GM23338 (cell line): ENCODE results near the gene GRID1. TPM values are rescaled to one million over a fixed set of nuclear protein-coding genes. Genes with fewer than 3 reads are reported as not detected.
A peak's percentile ranks its signal among the peaks of the same experiment; 100 is the strongest.

Experiments used
- ATAC-seq: fragments of 200-7000 bp; cut with Tn5 transposase; 3 replicates; pipeline ENCODE4 v1.9.1; 2020
- DNase-seq: peaks from one replicate; pipeline ENCODE4 v3.0.0-alpha.2; 2015; ENCODE audit warnings: low spot score
- H2AFZ ChIP-seq: fragments of 200-600 bp; sonication (generic); 2 replicates; pipeline ENCODE4 v1.8.0; 2016; ENCODE audit warnings: antibody characterized with exemption, mild to moderate bottlenecking, moderate library complexity
- H3F3A ChIP-seq: fragments of 200-600 bp; sonication (generic); replicated peaks from 2 replicates; pipeline ENCODE4 v1.8.0; 2017; ENCODE audit warnings: antibody characterized with exemption, mixed run types, low read depth
- H3K27ac ChIP-seq: fragments of 200-600 bp; sonication (generic); 2 replicates; pipeline ENCODE4 v1.6.1; 2016; ENCODE audit warnings: low read depth
- H3K27me3 ChIP-seq: fragments of 200-600 bp; sonication (generic); 2 replicates; pipeline ENCODE4 v1.8.0; 2016; ENCODE audit warnings: mild to moderate bottlenecking, mixed run types, moderate library complexity; ENCODE audit not compliant: insufficient read depth
- H3K36me3 ChIP-seq: fragments of 200-600 bp; sonication (generic); 2 replicates; pipeline ENCODE4 v1.8.0; 2016; ENCODE audit warnings: mild to moderate bottlenecking; ENCODE audit not compliant: insufficient read depth
- H3K4me1 ChIP-seq: fragments of 200-600 bp; sonication (generic); 2 replicates; pipeline ENCODE4 v1.8.0; 2016; ENCODE audit warnings: mild to moderate bottlenecking, moderate library complexity; ENCODE audit not compliant: insufficient read depth
- H3K4me2 ChIP-seq: fragments of 200-600 bp; sonication (generic); 2 replicates; pipeline ENCODE4 v1.7.1; 2017; ENCODE audit warnings: mixed run types
- H3K4me3 ChIP-seq: fragments of 200-600 bp; sonication (generic); 2 replicates; pipeline ENCODE4 v1.6.1; 2016; ENCODE audit warnings: mixed run types
- H3K79me2 ChIP-seq: fragments of 200-600 bp; sonication (generic); replicated peaks from 2 replicates; pipeline ENCODE4 v1.8.0; 2017; ENCODE audit warnings: mild to moderate bottlenecking; ENCODE audit not compliant: insufficient read depth
- H3K9me2 ChIP-seq: fragments of 200-600 bp; sonication (generic); 2 replicates; pipeline ENCODE4 v1.8.0; 2017; ENCODE audit not compliant: insufficient read depth
- H4K20me1 ChIP-seq: fragments of 200-600 bp; sonication (generic); replicated peaks from 2 replicates; pipeline ENCODE4 v1.8.0; 2017; ENCODE audit warnings: mild to moderate bottlenecking; ENCODE audit not compliant: insufficient read depth
- H3K27ac Mint-ChIP-seq: 2 replicates; pipeline ENCODE4 v1.8.0; 2020; ENCODE audit warnings: inconsistent platforms, mild to moderate bottlenecking, moderate library complexity, mixed read lengths
- H3K27me3 Mint-ChIP-seq: 3 replicates; pipeline ENCODE4 v1.8.0; 2022; ENCODE audit warnings: low read depth, mild to moderate bottlenecking, moderate library complexity, mixed read lengths, inconsistent platforms; ENCODE audit not compliant: insufficient read depth, poor library complexity
- H3K36me3 Mint-ChIP-seq: 3 replicates; pipeline ENCODE4 v1.8.0; 2021; ENCODE audit warnings: low read depth, mild to moderate bottlenecking, inconsistent platforms, moderate library complexity, mixed read lengths
- H3K4me1 Mint-ChIP-seq: 3 replicates; pipeline ENCODE4 v1.8.0; 2020; ENCODE audit warnings: mild to moderate bottlenecking, inconsistent platforms, mixed read lengths
- H3K4me3 Mint-ChIP-seq: 3 replicates; pipeline ENCODE4 v1.8.0; 2021; ENCODE audit warnings: moderate library complexity, mild to moderate bottlenecking, inconsistent platforms, mixed read lengths
- H3K9me3 Mint-ChIP-seq: 3 replicates; pipeline ENCODE4 v1.8.0; 2020; ENCODE audit warnings: moderate library complexity, mild to moderate bottlenecking, inconsistent platforms, mixed read lengths
- polyA plus RNA-seq: library from polyadenylated mRNA; unstranded; fragments of >200 nt; fragmentation: Nextera tagmentation; extraction: Ambion mirVana; gene quantifications from 2 replicates; pipeline ENCODE4 v1.2.1, GENCODE V29; 2016
- total RNA-seq: library from RNA; depleted of rRNA; stranded (reverse); fragments of >200 nt; shearing (Covaris generic); gene quantifications from 2 replicates; pipeline ENCODE4 v1.2.3, GENCODE V29; 2014
- TF ChIP-seq, protein P1 (sequence below): fragments of 250-450 bp; sonication (Bioruptor Pico); IDR thresholded peaks from 2 replicates; pipeline ENCODE4 v1.5.0; 2020; ENCODE audit warnings: mild to moderate bottlenecking, moderate library complexity
- TF ChIP-seq, protein P2 (sequence below), 2 experiments: fragments of 200-600 bp in 1 of 2; sonication (generic) in 1 of 2; conservative IDR thresholded peaks; 2 replicates each; pipeline versions ENCODE4 v1.5.1 to v1.6.1; 2016 to 2017; ENCODE audit warnings: antibody characterized with exemption in 2 of 2, low read depth in 2 of 2, mild to moderate bottlenecking in 2 of 2, moderate library complexity in 1 of 2

Gene GRID1
- total and polyA plus RNA-seq, 2 experiments from 2014 or later, result 0.14 to 0.15 TPM

- Mint-ChIP-seq H3K36me3 (no peaks in the 10 kb centered on the region), H3K27me3 (peaks cover 10% of the 10 kb centered on the region), H3K9me3 (no peaks in the 10 kb centered on the region; the same call in 2 of the 3 replicates), H3K27ac (no peak overlapping the region), H3K4me1 (peaks cover 18% of the 10 kb centered on the region), H3K4me3 (peak overlapping the region; percentile 42; the same call in 1 of the 3 replicates)
- ATAC-seq (peak; percentile 87), DNase-seq (peak; percentile 78)
- Histone ChIP-seq H3K36me3 (no peaks in the 10 kb centered on the region), H4K20me1 (no peaks in the 10 kb centered on the region), H3K27me3 (peaks cover 9% of the 10 kb centered on the region; the same call in 1 of the 2 replicates), H3K4me2 (peak overlapping the region; percentile 65), H2AFZ (peak overlapping the region; percentile 88), H3K4me1 (peaks cover 9% of the 10 kb centered on the region; the same call in 1 of the 2 replicates), H3K9me2 (no peaks in the 10 kb centered on the region), H3K27ac (no peak overlapping the region), H3K79me2 (no peaks in the 10 kb centered on the region), H3F3A (no peaks in the 10 kb centered on the region), H3K4me3 (peak overlapping the region; percentile 16; the same call in 1 of the 2 replicates)
- TF ChIP-seq, protein P1, sequence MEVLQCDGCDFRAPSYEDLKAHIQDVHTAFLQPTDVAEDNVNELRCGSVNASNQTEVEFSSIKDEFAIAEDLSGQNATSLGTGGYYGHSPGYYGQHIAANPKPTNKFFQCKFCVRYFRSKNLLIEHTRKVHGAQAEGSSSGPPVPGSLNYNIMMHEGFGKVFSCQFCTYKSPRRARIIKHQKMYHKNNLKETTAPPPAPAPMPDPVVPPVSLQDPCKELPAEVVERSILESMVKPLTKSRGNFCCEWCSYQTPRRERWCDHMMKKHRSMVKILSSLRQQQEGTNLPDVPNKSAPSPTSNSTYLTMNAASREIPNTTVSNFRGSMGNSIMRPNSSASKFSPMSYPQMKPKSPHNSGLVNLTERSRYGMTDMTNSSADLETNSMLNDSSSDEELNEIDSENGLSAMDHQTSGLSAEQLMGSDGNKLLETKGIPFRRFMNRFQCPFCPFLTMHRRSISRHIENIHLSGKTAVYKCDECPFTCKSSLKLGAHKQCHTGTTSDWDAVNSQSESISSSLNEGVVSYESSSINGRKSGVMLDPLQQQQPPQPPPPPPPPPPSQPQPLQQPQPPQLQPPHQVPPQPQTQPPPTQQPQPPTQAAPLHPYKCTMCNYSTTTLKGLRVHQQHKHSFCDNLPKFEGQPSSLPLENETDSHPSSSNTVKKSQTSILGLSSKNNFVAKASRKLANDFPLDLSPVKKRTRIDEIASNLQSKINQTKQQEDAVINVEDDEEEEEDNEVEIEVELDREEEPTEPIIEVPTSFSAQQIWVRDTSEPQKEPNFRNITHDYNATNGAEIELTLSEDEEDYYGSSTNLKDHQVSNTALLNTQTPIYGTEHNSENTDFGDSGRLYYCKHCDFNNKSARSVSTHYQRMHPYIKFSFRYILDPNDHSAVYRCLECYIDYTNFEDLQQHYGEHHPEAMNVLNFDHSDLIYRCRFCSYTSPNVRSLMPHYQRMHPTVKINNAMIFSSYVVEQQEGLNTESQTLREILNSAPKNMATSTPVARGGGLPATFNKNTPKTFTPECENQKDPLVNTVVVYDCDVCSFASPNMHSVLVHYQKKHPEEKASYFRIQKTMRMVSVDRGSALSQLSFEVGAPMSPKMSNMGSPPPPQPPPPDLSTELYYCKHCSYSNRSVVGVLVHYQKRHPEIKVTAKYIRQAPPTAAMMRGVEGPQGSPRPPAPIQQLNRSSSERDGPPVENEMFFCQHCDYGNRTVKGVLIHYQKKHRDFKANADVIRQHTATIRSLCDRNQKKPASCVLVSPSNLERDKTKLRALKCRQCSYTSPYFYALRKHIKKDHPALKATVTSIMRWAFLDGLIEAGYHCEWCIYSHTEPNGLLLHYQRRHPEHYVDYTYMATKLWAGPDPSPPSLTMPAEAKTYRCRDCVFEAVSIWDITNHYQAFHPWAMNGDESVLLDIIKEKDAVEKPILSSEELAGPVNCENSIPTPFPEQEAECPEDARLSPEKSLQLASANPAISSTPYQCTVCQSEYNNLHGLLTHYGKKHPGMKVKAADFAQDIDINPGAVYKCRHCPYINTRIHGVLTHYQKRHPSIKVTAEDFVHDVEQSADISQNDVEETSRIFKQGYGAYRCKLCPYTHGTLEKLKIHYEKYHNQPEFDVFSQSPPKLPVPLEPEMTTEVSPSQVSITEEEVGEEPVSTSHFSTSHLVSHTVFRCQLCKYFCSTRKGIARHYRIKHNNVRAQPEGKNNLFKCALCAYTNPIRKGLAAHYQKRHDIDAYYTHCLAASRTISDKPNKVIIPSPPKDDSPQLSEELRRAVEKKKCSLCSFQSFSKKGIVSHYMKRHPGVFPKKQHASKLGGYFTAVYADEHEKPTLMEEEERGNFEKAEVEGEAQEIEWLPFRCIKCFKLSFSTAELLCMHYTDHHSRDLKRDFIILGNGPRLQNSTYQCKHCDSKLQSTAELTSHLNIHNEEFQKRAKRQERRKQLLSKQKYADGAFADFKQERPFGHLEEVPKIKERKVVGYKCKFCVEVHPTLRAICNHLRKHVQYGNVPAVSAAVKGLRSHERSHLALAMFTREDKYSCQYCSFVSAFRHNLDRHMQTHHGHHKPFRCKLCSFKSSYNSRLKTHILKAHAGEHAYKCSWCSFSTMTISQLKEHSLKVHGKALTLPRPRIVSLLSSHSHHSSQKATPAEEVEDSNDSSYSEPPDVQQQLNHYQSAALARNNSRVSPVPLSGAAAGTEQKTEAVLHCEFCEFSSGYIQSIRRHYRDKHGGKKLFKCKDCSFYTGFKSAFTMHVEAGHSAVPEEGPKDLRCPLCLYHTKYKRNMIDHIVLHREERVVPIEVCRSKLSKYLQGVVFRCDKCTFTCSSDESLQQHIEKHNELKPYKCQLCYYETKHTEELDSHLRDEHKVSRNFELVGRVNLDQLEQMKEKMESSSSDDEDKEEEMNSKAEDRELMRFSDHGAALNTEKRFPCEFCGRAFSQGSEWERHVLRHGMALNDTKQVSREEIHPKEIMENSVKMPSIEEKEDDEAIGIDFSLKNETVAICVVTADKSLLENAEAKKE (CRISPR knock-in tag), result no peak
- TF ChIP-seq, protein P2, sequence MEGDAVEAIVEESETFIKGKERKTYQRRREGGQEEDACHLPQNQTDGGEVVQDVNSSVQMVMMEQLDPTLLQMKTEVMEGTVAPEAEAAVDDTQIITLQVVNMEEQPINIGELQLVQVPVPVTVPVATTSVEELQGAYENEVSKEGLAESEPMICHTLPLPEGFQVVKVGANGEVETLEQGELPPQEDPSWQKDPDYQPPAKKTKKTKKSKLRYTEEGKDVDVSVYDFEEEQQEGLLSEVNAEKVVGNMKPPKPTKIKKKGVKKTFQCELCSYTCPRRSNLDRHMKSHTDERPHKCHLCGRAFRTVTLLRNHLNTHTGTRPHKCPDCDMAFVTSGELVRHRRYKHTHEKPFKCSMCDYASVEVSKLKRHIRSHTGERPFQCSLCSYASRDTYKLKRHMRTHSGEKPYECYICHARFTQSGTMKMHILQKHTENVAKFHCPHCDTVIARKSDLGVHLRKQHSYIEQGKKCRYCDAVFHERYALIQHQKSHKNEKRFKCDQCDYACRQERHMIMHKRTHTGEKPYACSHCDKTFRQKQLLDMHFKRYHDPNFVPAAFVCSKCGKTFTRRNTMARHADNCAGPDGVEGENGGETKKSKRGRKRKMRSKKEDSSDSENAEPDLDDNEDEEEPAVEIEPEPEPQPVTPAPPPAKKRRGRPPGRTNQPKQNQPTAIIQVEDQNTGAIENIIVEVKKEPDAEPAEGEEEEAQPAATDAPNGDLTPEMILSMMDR (conservative IDR thresholded peaks at IDR 0.05; ENCODE audit: low read depth in 2 of 2), result peak; percentile 60 to 77
These were observed 104.5 kb downstream of the GRID1 start for GRCh38 chr10:86261941-86262687.
